Mononuclear cell (primary cell): ENCODE data around the gene MCM9. TPM values are rescaled to one million over a fixed set of nuclear protein-coding genes. Genes with fewer than 3 reads are reported as not detected.

Experiments used
- H3K27me3 ChIP-seq: 2 replicates; pipeline ENCODE4 v1.6.0; 2011; ENCODE audit warnings: low read length, control low read depth; ENCODE audit not compliant: insufficient read depth
- H3K4me1 ChIP-seq: 2 replicates; pipeline ENCODE4 v1.5.1; 2011; ENCODE audit warnings: mild to moderate bottlenecking, low read length, control low read depth; ENCODE audit not compliant: insufficient read depth
- H3K4me3 ChIP-seq: 2 replicates; pipeline ENCODE4 v1.5.1; 2011; ENCODE audit warnings: mild to moderate bottlenecking, low read length, moderate library complexity
- H3K9me3 ChIP-seq: 2 replicates; pipeline ENCODE4 v1.5.1; 2011; ENCODE audit warnings: low read depth, mild to moderate bottlenecking, control low read depth, low read length
- total RNA-seq: library from RNA; depleted of rRNA; stranded (reverse); fragments of >200 nt; gene quantifications from one replicate; pipeline ENCODE4 v1.2.3, GENCODE V29; 2012

MCM9 gene
- total RNA-seq, 1 donor = 42.0 TPM

- Histone ChIP-seq H3K9me3 (no peaks in the 10 kb centered on the region), H3K4me3 (peak overlapping the region; percentile 89), H3K27me3 (no peaks in the 10 kb centered on the region), H3K4me1 (peaks cover 41% of the 10 kb centered on the region)
These were observed 41.7 kb downstream of the MCM9 start for GRCh38 chr6:118893064-118893806.

- no peaks in the 10 kb centered on the region for H3K27me3 ChIP-seq
- H3K4me1 ChIP-seq = peaks cover 41% of the 10 kb centered on the region
- peak overlapping the region; percentile 89 for H3K4me3 ChIP-seq
- H3K9me3 ChIP-seq = no peaks in the 10 kb centered on the region
These were observed 42.5 kb downstream of the MCM9 start for GRCh38 chr6:118892355-118892991.

DNA sequence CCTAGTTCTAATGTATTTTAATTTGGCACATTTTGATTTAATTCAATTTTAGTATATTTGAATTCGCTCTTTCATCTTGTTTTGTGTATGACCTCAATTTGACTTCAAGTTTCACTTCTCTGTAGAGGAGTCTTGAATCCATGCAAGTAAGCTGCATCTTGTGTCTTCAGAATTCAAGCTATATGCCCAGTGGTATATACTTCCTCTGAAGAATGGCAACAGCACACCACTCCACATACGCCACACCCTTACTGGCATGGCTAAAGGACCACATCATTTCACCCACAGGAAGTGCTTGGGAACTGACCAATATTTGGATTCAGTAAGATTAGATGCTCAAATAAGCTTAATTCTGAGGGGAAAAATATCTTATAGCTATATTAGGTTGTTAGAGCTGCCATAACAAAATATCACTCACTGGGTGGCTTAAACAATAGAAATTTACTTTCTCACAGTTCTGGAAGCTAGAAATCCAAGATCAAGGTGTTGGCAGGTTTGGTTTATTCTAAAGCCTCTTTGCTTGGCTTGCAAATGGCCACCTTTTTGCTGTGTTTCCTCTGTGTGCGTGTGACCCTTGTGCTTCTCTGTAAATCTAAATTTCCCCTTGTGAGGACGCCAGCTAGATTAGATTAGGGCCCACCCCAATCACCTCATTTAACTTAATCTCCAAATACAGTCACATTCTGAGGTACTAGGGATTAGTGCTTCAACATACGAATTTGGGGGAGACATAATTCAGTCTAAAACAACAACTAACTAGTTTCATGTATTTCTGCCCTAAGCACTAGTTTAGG is 43.8 kb downstream of the MCM9 start:
- no peak overlapping the region for H3K4me3 ChIP-seq

GRCh38 chr6:118889163-118889562 is 45.8 kb downstream of the MCM9 start:
- Histone ChIP-seq H3K4me1 (peaks cover 29% of the 10 kb centered on the region), H3K9me3 (no peaks in the 10 kb centered on the region), H3K4me3 (no peak overlapping the region), H3K27me3 (no peaks in the 10 kb centered on the region)

More for the DNA sequence above, 43.8 kb downstream of the MCM9 start:
- peaks cover 30% of the 10 kb centered on the region for H3K4me1 ChIP-seq
- no peaks in the 10 kb centered on the region for H3K27me3 ChIP-seq
- no peaks in the 10 kb centered on the region for H3K9me3 ChIP-seq

DNA sequence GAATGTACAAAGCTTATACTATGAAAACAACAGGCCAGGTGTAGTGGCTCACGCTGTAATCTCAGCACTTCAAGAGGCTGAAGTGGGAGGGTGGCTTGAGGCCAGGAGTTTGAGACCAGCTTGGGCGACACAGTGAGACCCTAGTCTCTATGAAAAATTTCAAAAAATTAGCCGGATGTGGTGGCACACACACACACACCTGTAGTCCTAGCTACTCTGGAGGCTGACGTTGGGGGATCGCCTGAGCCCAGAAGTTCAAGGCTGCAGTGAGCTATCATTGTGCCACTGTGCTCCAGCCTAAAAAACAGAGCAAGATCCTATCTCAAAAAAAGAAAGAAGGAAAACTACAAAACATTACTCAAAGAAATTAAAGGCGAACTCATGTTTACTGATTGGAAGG is 48.3 kb downstream of the MCM9 start:
- Histone ChIP-seq H3K27me3 (no peaks in the 10 kb centered on the region), H3K4me1 (peaks cover 23% of the 10 kb centered on the region), H3K9me3 (no peaks in the 10 kb centered on the region), H3K4me3 (no peak overlapping the region)

DNA sequence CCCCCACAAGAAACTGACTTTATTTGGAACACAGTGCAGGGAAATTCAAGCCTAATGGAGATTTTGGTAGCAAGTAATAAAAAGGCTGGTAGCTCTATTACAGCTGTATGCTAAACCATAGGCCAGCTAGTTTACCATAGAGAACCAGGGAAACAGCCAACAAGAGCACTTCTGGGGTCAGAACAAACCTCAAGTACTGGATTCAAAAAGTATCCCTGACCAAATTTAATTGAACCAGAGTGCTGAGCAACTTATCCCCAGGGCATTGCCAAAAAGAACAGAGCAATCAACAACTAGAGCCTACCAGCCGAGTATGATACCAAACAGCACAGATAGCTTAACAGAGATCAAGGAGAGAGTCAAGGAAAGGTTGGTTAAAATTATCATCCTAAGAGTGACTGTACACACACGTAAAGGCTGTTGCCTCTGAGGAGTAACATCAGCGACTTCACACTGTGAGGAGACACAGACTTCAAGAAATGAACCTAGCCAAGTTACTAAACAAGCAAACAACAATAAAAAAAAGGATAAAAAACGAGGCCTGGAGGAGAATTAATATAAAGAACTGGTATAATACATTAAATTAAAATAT is 52.5 kb downstream of the MCM9 start:
- no peak overlapping the region for H3K4me3 ChIP-seq
- no peaks in the 10 kb centered on the region for H3K9me3 ChIP-seq
- H3K4me1 ChIP-seq = peaks cover 16% of the 10 kb centered on the region
- H3K27me3 ChIP-seq = no peaks in the 10 kb centered on the region

DNA sequence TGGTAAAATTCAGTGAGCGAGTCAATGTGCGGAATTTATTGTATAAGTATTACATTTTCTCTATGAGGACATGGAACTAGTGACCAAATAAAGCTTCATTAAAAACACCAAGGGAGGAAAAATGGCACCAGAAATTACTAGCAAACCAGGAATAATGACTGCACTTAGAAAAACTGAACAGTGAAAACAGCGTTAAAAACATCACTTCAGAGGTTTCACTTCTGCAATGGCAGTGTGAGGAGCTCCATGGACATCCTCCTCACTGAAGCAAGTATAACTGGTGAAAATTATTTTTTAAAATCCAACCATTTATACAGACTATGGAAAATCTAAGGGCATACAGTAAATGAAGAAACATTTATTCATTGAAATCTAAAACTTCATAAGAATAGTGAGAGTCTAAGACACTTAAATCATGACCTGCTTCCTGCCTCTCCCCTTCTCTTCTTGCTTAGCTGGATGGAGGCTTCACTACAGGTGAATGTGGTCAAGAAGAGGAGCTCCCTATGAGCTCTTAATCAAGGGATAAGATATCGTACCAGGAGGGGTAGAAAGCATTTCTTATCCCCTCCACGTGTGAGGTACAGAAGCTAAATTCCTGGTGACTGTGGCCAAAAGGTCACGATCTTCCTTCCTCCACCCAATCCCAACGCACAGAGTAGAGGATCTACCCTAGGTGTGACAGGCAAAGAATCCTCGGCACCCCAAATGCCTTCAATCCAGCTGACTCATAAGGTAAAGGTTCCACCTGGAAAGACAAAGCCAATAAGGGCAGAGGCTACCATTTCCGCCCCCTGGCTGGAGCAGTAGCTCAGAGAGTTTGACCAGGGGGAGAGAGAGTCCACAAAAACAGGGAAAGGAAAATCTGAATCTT is 53.3 kb downstream of the MCM9 start:
- Histone ChIP-seq H3K4me3 (no peak overlapping the region), H3K9me3 (no peaks in the 10 kb centered on the region), H3K27me3 (no peaks in the 10 kb centered on the region), H3K4me1 (peaks cover 16% of the 10 kb centered on the region)

DNA sequence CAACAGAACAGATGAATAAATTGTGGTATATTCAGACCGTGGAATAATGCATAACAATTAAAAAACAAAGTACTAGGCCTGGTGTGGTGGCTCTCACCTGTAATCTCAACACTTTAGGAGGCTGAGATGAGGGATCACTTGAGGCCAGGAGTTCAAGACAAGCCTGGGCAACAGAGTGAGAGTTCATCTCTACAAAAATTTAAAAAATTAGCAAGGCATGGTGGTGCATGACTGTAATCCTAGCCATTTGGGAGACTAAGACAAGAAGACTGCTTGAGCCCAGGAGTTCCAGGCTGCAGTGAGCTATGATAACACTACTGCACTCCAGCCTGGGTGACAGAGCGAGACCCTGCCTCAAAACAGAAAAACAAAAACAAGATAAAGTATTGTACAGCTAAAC is 57.2 kb downstream of the MCM9 start:
- no peak overlapping the region for H3K4me3 ChIP-seq
- H3K4me1 ChIP-seq = peaks cover 17% of the 10 kb centered on the region
- no peaks in the 10 kb centered on the region for H3K27me3 ChIP-seq
- no peaks in the 10 kb centered on the region for H3K9me3 ChIP-seq

GRCh38 chr6:118876814-118877213 is 58.1 kb downstream of the MCM9 start:
- Histone ChIP-seq H3K27me3 (no peaks in the 10 kb centered on the region), H3K9me3 (no peaks in the 10 kb centered on the region), H3K4me1 (peaks cover 11% of the 10 kb centered on the region), H3K4me3 (no peak overlapping the region)

- no peak overlapping the region for H3K4me3 ChIP-seq
- H3K27me3 ChIP-seq = no peaks in the 10 kb centered on the region
- no peaks in the 10 kb centered on the region for H3K9me3 ChIP-seq
- peaks cover 5% of the 10 kb centered on the region for H3K4me1 ChIP-seq
These were observed 58.8 kb downstream of the MCM9 start for GRCh38 chr6:118876198-118876597.

GRCh38 chr6:118875672-118876071 is 59.3 kb downstream of the MCM9 start:
- Histone ChIP-seq H3K9me3 (no peaks in the 10 kb centered on the region), H3K27me3 (no peaks in the 10 kb centered on the region), H3K4me1 (peaks cover 3% of the 10 kb centered on the region), H3K4me3 (no peak overlapping the region)

GRCh38 chr6:118873239-118873638 is 61.7 kb downstream of the MCM9 start:
- no peak overlapping the region for H3K4me3 ChIP-seq

GRCh38 chr6:118872726-118873125 is 62.2 kb downstream of the MCM9 start:
- H3K4me3 ChIP-seq = no peak overlapping the region
- no peaks in the 10 kb centered on the region for H3K9me3 ChIP-seq
- H3K4me1 ChIP-seq = peaks cover 3% of the 10 kb centered on the region
- H3K27me3 ChIP-seq = no peaks in the 10 kb centered on the region

More at GRCh38 chr6:118873239-118873638, 61.7 kb downstream of the MCM9 start:
- H3K9me3 ChIP-seq = no peaks in the 10 kb centered on the region
- H3K27me3 ChIP-seq = no peaks in the 10 kb centered on the region
- peaks cover 3% of the 10 kb centered on the region for H3K4me1 ChIP-seq

DNA sequence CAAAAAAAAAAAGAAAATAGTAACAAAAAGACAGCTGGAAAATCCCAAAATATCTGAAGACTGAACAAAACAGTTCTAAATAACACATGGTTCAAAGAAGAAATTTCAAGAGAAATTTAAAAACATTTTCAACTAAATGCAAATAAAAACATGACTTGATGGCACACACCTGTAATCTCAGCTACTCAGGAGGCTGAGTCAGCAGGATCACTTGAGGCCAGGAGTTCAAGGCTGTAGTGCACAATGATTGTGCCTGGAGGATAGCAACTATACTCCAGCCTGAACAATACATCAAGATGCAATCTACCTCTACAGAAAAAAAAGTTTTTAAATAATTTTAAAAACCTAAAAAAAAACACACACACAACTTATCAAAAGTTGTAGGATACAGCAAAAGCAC is 62.6 kb downstream of the MCM9 start:
- Histone ChIP-seq H3K27me3 (no peaks in the 10 kb centered on the region), H3K4me1 (peaks cover 3% of the 10 kb centered on the region), H3K4me3 (no peak overlapping the region), H3K9me3 (no peaks in the 10 kb centered on the region)
